Panc1 (cell line): ENCODE results near the gene MYBPH. TPM values are rescaled to one million over a fixed set of nuclear protein-coding genes. Genes with fewer than 3 reads are reported as not detected.

Experiments used
- ATAC-seq: fragments of 200-7000 bp; cut with Tn5 transposase; 2 replicates; pipeline ENCODE4 v1.9.1; 2020; ENCODE audit warnings: mild to moderate bottlenecking, moderate library complexity
- BruUV-seq: library from RNA; stranded (reverse); fragments of 400-500 nt; replicated peaks from 2 replicates; lab custom pipeline; 2021; lab: Mats Ljungman, UMichigan
- CTCF ChIA-PET: fragments of 300-600 bp; sonication (Branson Sonifier 250); formaldehyde crosslinking; loops from one replicate; lab custom pipeline; 2022; ENCODE audit warnings: antibody characterized with exemption; lab: Charles Lee
- POLR2A ChIA-PET: fragments of 300-600 bp; sonication (Branson Sonifier 250); formaldehyde crosslinking; loops from one replicate; lab custom pipeline; 2022; ENCODE audit warnings: antibody characterized with exemption; lab: Charles Lee
- DNase-seq: peaks from one replicate; pipeline ENCODE4 v3.0.0-alpha.2; 2010; ENCODE audit warnings: low read depth, low spot score
- H3K27ac ChIP-seq: 2 replicates; pipeline ENCODE4 v1.5.1; 2011; ENCODE audit warnings: mild to moderate bottlenecking, low read length, inconsistent platforms
- H3K27me3 ChIP-seq: fragments of 200-500 bp; sonication (Bioruptor generic); 2 replicates; pipeline ENCODE4 v1.6.0; 2014; ENCODE audit warnings: low read length, inconsistent platforms; ENCODE audit not compliant: control insufficient read depth, insufficient read depth
- H3K36me3 ChIP-seq: fragments of 200-500 bp; sonication (Bioruptor generic); 2 replicates; pipeline ENCODE4 v1.5.1; 2014; ENCODE audit warnings: inconsistent platforms, mild to moderate bottlenecking, low read length, moderate library complexity; ENCODE audit not compliant: control insufficient read depth, insufficient read depth
- H3K4me1 ChIP-seq: 2 replicates; pipeline ENCODE4 v1.5.1; 2011; ENCODE audit warnings: inconsistent platforms, mild to moderate bottlenecking, low read length, moderate library complexity; ENCODE audit not compliant: control insufficient read depth, insufficient read depth
- H3K4me3 ChIP-seq, 2 experiments: 2 replicates each; pipeline ENCODE4 v1.5.1; 2011 to 2012; ENCODE audit warnings: low read depth in 2 of 2, low read length in 2 of 2, mild to moderate bottlenecking in 2 of 2, inconsistent platforms in 1 of 2, moderate library complexity in 1 of 2
- H3K9me3 ChIP-seq: fragments of 200-500 bp; sonication (Bioruptor generic); 2 replicates; pipeline ENCODE4 v1.5.1; 2014; ENCODE audit warnings: low read depth, mild to moderate bottlenecking, inconsistent platforms, low read length, moderate library complexity; ENCODE audit not compliant: control insufficient read depth, insufficient read depth
- CTCF ChIP-seq: fragments of 450-650 bp; IDR thresholded peaks from 2 replicates; pipeline ENCODE4 v1.5.1; 2017; ENCODE audit warnings: mild to moderate bottlenecking
- POLR2AphosphoS5 ChIP-seq: IDR thresholded peaks from 2 replicates; pipeline ENCODE4 v1.6.1; 2012; ENCODE audit warnings: mild to moderate bottlenecking, low read depth, low read length, moderate library complexity
- REST ChIP-seq, 2 experiments: IDR thresholded peaks; 2 replicates each; pipeline ENCODE4 v1.6.1; 2011 to 2012; ENCODE audit warnings: low read depth in 2 of 2, control low read depth in 1 of 2, low read length in 1 of 2, mild to moderate bottlenecking in 1 of 2, moderate library complexity in 1 of 2; ENCODE audit not compliant: insufficient read depth in 1 of 2
- SIN3A ChIP-seq: IDR thresholded peaks from 2 replicates; pipeline ENCODE4 v1.6.1; 2012; ENCODE audit warnings: low read depth, mild to moderate bottlenecking, low read length, moderate library complexity, borderline replicate concordance; ENCODE audit not compliant: insufficient read depth
- TCF7L2 ChIP-seq: IDR thresholded peaks from 2 replicates; pipeline ENCODE4 v1.6.1; 2011; ENCODE audit warnings: mild to moderate bottlenecking, low read depth, low read length, inconsistent platforms
- in situ Hi-C: cut with HindIII; loops from 2 replicates; pipeline ENCODE4 v1.10.0; 2016; ENCODE audit warnings: low sequenced_read_pairs, low pct_unique_long_range_greater_than_20kb
- intact Hi-C: fragments of 100-400 bp; cut with micrococcal nuclease; formaldehyde crosslinking; loops from one replicate; pipeline ENCODE4 v1.10.0; 2022; ENCODE audit not compliant: unreplicated experiment
- total RNA-seq: library from RNA; stranded (reverse); gene quantifications from one replicate; pipeline ENCODE4 v1.2.1, GENCODE V29; 2021; ENCODE audit not compliant: unreplicated experiment

Gene MYBPH
- total RNA-seq, 1 experiment from 2014 or later: not detected

GRCh38 chr1:203184467-203184866 lies 8.8 kb upstream of the MYBPH start:
- ATAC-seq: no peak
- ChIA-PET CTCF (no interaction called here), POLR2A (no interaction called here)
- Histone ChIP-seq H3K9me3 (no peaks in the 10 kb centered on the region), H3K4me1 (no peaks in the 10 kb centered on the region), H3K4me3 (no peak overlapping the region), H3K27ac (no peak overlapping the region), H3K27me3 (no peaks in the 10 kb centered on the region; the same call in 1 of the 2 replicates), H3K36me3 (no peaks in the 10 kb centered on the region)
- no peak for DNase-seq
- BruUV-seq: no TSS peak
- TF ChIP-seq POLR2AphosphoS5: no peak
- TF ChIP-seq SIN3A: no peak
- TF ChIP-seq REST (IDR thresholded peaks at IDR 0.05; ENCODE audit: insufficient read depth in 1 of 2, low read depth in 2 of 2, low read length in 1 of 2): no peak
- no peak for TF ChIP-seq TCF7L2
- no peak for TF ChIP-seq CTCF
- intact Hi-C loops (no loop called here), in situ Hi-C loops (no loop called here)

GRCh38 chr1:203183828-203184227 lies 8.2 kb upstream of the MYBPH start:
- H3K9me3 ChIP-seq: no peaks in the 10 kb centered on the region
- intact Hi-C loops (no loop called here), in situ Hi-C loops (no loop called here)
- POLR2A ChIA-PET: no interaction called here
- H3K27ac ChIP-seq: no peak overlapping the region
- TF ChIP-seq SIN3A: no peak
- CTCF ChIA-PET: no interaction called here
- BruUV-seq: no TSS peak
- H3K36me3 ChIP-seq: no peaks in the 10 kb centered on the region
- ATAC-seq: no peak
- no peaks in the 10 kb centered on the region for H3K27me3 ChIP-seq
- H3K4me1 ChIP-seq: no peaks in the 10 kb centered on the region
- no peak for DNase-seq
- H3K4me3 ChIP-seq: no peak overlapping the region

- in situ Hi-C loops: no loop called here
- CTCF ChIA-PET: no interaction called here
- POLR2A ChIA-PET: no interaction called here
These were observed 6.8 kb upstream of the MYBPH start for GRCh38 chr1:203182387-203182953.

More at GRCh38 chr1:203182387-203182953, 6.8 kb upstream of the MYBPH start:
- no peak for ATAC-seq
- Histone ChIP-seq H3K27ac (no peak overlapping the region), H3K27me3 (no peaks in the 10 kb centered on the region), H3K4me1 (no peaks in the 10 kb centered on the region), H3K9me3 (no peaks in the 10 kb centered on the region), H3K36me3 (no peaks in the 10 kb centered on the region), H3K4me3 (no peak overlapping the region)
- no TSS peak for BruUV-seq
- no peak for DNase-seq
- intact Hi-C loops: no loop called here
- TF ChIP-seq POLR2AphosphoS5 (no peak), TCF7L2 (no peak), CTCF (no peak), REST (IDR thresholded peaks at IDR 0.05; ENCODE audit: insufficient read depth in 1 of 2, low read depth in 2 of 2, low read length in 1 of 2) (no peak), SIN3A (no peak)
